ENCODE results near the gene CKAP4. TPM values are rescaled to one million over a fixed set of nuclear protein-coding genes. Genes with fewer than 3 reads are reported as not detected.

CKAP4 gene
- total and polyA plus RNA-seq, 9 donors: 44.6 to 141 (median 88.6) TPM

DNA sequence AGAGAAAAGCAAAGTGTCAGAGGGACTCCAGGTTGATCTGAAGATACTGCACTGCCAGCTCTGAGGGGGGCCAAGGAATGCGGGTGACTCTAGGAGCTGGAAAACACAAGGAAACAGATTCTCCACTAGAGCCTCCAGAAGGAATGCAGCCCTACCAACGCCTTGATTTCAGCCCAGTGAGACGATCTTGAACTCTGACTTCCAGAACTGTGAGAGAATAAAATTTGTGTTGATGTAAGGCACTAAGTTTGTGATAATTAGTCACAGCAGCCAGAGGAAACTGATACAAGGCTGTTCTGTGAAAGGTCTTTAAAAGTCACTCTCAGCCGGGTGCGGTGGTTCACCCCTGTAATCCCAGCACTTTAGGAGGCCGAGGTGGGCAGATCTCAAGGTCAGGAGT is 34.2 kb downstream of the CKAP4 start:
- Histone ChIP-seq H3K27ac (ENCODE audit: low read length) (no peak overlapping the region), H3K4me1 (ENCODE audit: control insufficient read depth, insufficient read depth, low read length) (no peaks in the 10 kb centered on the region), H3K4me3 (ENCODE audit: low read length) (no peak overlapping the region), H3K27me3 (ENCODE audit: control insufficient read depth, insufficient read depth, low read length) (no peaks in the 10 kb centered on the region), H3K9me3 (replicated peaks; ENCODE audit: control insufficient read depth, low read depth, low read length) (peaks cover 12% of the 10 kb centered on the region), H3K36me3 (ENCODE audit: control insufficient read depth, insufficient read depth, low read length) (no peaks in the 10 kb centered on the region)
- no peak for DNase-seq
- WGBS (ENCODE audit: insufficient coverage): 67% methylated on average over 1 of the region's 6 CpGs

- H3K4me1 ChIP-seq (ENCODE audit: control insufficient read depth, insufficient read depth, low read length): no peaks in the 10 kb centered on the region
- no peaks in the 10 kb centered on the region for H3K27me3 ChIP-seq (ENCODE audit: control insufficient read depth, insufficient read depth, low read length)
- no peaks in the 10 kb centered on the region for H3K9me3 ChIP-seq (replicated peaks; ENCODE audit: control insufficient read depth, low read depth, low read length)
- no peak for DNase-seq
- no peaks in the 10 kb centered on the region for H3K36me3 ChIP-seq (ENCODE audit: control insufficient read depth, insufficient read depth, low read length)
- no peak overlapping the region for H3K4me3 ChIP-seq (ENCODE audit: low read length)
- WGBS (ENCODE audit: insufficient coverage): 41% methylated on average over 8 of the region's 8 CpGs
- no peak overlapping the region for H3K27ac ChIP-seq (ENCODE audit: low read length)
Measured at GRCh38 chr12:106211973-106212372, 35.8 kb downstream of the CKAP4 start.

DNA sequence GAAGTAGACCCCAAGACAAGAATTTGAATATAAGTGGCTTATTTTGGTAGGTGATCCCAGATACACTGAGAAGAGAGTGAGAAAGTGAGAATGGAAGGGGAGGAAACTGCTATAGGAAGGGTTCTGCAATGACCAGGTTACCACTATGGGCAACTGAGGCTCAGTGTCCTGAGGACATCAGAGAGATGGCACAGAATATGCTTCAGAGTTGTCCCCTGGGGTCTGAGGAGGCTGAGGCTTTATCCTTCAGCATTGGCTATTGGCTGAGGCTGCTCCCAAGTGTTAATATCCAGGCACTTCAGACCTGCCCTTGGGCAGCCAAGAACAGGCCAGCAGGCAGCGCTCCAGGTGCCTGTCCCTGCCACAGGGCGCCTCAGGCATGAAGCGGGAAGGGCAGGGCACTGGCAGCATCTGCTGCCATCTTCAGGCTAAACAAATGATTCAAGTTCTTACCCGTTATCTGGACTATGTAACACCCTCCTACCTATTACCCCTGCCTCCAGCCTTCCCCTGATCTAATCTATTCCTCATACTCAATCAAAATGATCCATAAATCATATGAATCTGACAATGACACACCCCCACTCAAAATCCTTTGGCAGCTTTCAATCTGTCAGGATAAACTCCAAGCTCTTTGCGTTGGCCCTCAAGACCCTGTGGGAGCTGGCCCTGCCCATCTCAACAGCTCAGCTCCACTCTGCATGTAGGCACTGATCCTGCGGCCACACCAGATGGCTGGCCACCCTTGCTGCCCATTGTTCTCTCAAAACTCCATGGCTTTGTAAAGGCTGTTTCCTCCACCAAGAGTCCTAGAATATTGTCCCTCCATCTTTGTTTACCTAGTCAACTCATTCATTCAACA is 42.4 kb downstream of the CKAP4 start:
- H3K4me3 ChIP-seq (ENCODE audit: low read length): no peak overlapping the region
- no peak for DNase-seq
- WGBS (ENCODE audit: insufficient coverage): 29% methylated on average over 6 of the region's 6 CpGs
- no peak overlapping the region for H3K27ac ChIP-seq (ENCODE audit: low read length)
- peaks cover 2% of the 10 kb centered on the region for H3K9me3 ChIP-seq (replicated peaks; ENCODE audit: control insufficient read depth, low read depth, low read length)
- no peaks in the 10 kb centered on the region for H3K36me3 ChIP-seq (ENCODE audit: control insufficient read depth, insufficient read depth, low read length)
- H3K4me1 ChIP-seq (ENCODE audit: control insufficient read depth, insufficient read depth, low read length): no peaks in the 10 kb centered on the region
- no peaks in the 10 kb centered on the region for H3K27me3 ChIP-seq (ENCODE audit: control insufficient read depth, insufficient read depth, low read length)

DNA sequence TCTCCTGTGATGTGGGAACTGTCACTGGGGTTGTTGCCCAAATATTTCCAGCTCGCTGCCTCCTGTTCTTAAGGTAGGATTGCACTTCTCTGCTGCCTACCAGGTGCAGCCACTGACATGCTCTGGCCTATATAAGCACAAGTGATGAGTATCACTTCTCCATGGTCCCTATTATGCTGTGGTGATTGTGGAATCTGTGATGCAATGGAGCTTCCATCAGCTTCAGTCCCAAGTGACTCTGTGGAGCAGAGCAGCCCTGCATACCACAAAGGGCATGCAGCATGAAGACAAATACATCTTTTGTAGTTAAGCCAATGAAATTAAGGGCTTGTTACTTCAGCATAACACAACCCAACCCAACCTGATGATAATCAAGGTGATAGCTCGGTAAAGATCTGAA is 43.5 kb downstream of the CKAP4 start:
- H3K27me3 ChIP-seq (ENCODE audit: control insufficient read depth, insufficient read depth, low read length): peaks cover 2% of the 10 kb centered on the region
- no peaks in the 10 kb centered on the region for H3K4me1 ChIP-seq (ENCODE audit: control insufficient read depth, insufficient read depth, low read length)
- H3K27ac ChIP-seq (ENCODE audit: low read length): no peak overlapping the region
- DNase-seq: no peak
- WGBS (ENCODE audit: insufficient coverage): no CpG with 5 or more reads among the region's 2 CpGs
- no peak overlapping the region for H3K4me3 ChIP-seq (ENCODE audit: low read length)
- H3K9me3 ChIP-seq (replicated peaks; ENCODE audit: control insufficient read depth, low read depth, low read length): peaks cover 2% of the 10 kb centered on the region
- H3K36me3 ChIP-seq (ENCODE audit: control insufficient read depth, insufficient read depth, low read length): no peaks in the 10 kb centered on the region

GRCh38 chr12:106197906-106198623 is 49.8 kb downstream of the CKAP4 start:
- 100% methylated on average over 1 of the region's 8 CpGs for WGBS (ENCODE audit: insufficient coverage)
- H3K4me1 ChIP-seq (ENCODE audit: control insufficient read depth, insufficient read depth, low read length): peaks cover 7% of the 10 kb centered on the region
- DNase-seq: no peak
- no peak overlapping the region for H3K4me3 ChIP-seq (ENCODE audit: low read length)
- no peaks in the 10 kb centered on the region for H3K9me3 ChIP-seq (replicated peaks; ENCODE audit: control insufficient read depth, low read depth, low read length)
- no peaks in the 10 kb centered on the region for H3K36me3 ChIP-seq (ENCODE audit: control insufficient read depth, insufficient read depth, low read length)
- H3K27ac ChIP-seq (ENCODE audit: low read length): no peak overlapping the region
- H3K27me3 ChIP-seq (ENCODE audit: control insufficient read depth, insufficient read depth, low read length): peaks cover 2% of the 10 kb centered on the region

DNA sequence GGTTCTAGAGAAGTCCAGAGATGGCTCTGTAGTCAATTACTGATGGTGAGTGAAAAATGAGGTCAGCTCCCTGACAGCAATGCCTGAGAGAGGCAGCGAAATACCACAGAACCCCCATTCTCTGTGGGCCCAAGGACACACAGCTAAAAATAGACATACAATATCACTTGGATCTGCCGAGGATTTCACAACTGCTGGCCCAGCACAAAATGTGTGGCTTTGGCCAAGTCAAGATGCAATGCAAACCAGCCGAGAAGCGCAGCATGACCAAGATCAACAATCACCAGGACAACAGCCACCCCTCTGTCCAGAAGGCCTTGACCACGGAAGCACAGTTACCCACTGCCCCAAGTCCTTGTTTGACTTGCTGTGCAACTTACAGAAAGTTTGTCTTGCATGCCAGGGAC is 52.2 kb downstream of the CKAP4 start:
- peak; percentile 58 for DNase-seq
- H3K27ac ChIP-seq (ENCODE audit: low read length): no peak overlapping the region
- 47% methylated on average over 4 of the region's 5 CpGs for WGBS (ENCODE audit: insufficient coverage)

GRCh38 chr12:106194351-106194750 is 53.5 kb downstream of the CKAP4 start:
- peaks cover 7% of the 10 kb centered on the region for H3K4me1 ChIP-seq (ENCODE audit: control insufficient read depth, insufficient read depth, low read length)
- no peak for DNase-seq
- no peaks in the 10 kb centered on the region for H3K36me3 ChIP-seq (ENCODE audit: control insufficient read depth, insufficient read depth, low read length)
- H3K27ac ChIP-seq (ENCODE audit: low read length): no peak overlapping the region
- H3K4me3 ChIP-seq (ENCODE audit: low read length): no peak overlapping the region
- no peaks in the 10 kb centered on the region for H3K27me3 ChIP-seq (ENCODE audit: control insufficient read depth, insufficient read depth, low read length)
- 100% methylated on average over 1 of the region's 3 CpGs for WGBS (ENCODE audit: insufficient coverage)
- H3K9me3 ChIP-seq (replicated peaks; ENCODE audit: control insufficient read depth, low read depth, low read length): no peaks in the 10 kb centered on the region

More for the DNA sequence above, 52.2 kb downstream of the CKAP4 start:
- Histone ChIP-seq H3K4me3 (ENCODE audit: low read length) (no peak overlapping the region), H3K4me1 (ENCODE audit: control insufficient read depth, insufficient read depth, low read length) (peaks cover 7% of the 10 kb centered on the region), H3K9me3 (replicated peaks; ENCODE audit: control insufficient read depth, low read depth, low read length) (no peaks in the 10 kb centered on the region), H3K36me3 (ENCODE audit: control insufficient read depth, insufficient read depth, low read length) (no peaks in the 10 kb centered on the region), H3K27me3 (ENCODE audit: control insufficient read depth, insufficient read depth, low read length) (peaks cover 2% of the 10 kb centered on the region)

DNA sequence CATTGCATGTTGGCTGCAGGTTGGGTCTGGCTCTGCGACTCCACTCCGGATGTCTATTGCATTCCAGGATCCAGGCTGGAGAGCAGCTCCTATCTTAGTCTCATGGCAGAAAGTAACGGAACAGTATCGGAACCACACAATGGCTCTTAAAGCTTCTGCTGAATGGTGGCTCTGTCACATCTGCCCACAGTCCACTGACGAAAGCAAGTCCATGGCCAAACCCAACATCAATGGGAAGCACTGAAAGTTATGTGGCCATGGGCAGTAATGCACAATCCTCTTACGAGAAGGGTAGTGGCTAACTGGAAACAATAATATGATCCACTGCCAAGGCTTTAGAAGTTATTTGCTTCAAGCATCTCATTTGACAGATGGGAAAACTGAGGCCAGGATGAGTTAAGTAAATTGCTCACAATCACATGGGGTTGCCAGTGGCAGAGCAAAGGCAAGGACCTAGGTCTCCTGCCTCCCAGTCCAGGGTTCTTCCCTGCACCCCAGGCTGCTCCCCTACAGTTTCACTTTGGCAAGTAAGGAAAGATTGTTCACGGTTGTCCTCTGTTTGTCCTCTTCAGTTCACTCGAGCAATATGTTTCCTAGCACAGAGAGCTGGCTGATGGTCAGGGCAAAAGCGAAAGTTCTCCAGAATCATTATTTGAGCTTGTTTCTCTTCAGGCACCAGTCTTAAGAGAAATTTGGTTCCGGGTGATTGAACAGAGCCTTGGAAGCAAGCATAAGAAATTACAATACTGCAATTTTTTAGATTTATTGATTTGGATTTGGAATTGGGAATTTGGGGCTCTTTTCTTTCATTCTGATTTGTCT is 54.2 kb downstream of the CKAP4 start:
- peak; percentile 47 for DNase-seq
- 61% methylated on average over 9 of the region's 10 CpGs for WGBS (ENCODE audit: insufficient coverage)

GRCh38 chr12:106192659-106193393 is 55.0 kb downstream of the CKAP4 start:
- Histone ChIP-seq H3K27ac (ENCODE audit: low read length) (no peak overlapping the region), H3K4me1 (ENCODE audit: control insufficient read depth, insufficient read depth, low read length) (peaks cover 10% of the 10 kb centered on the region), H3K9me3 (replicated peaks; ENCODE audit: control insufficient read depth, low read depth, low read length) (no peaks in the 10 kb centered on the region), H3K4me3 (ENCODE audit: low read length) (no peak overlapping the region), H3K27me3 (ENCODE audit: control insufficient read depth, insufficient read depth, low read length) (peaks cover 3% of the 10 kb centered on the region), H3K36me3 (ENCODE audit: control insufficient read depth, insufficient read depth, low read length) (no peaks in the 10 kb centered on the region)
- WGBS (ENCODE audit: insufficient coverage): 38% methylated on average over 2 of the region's 4 CpGs
- DNase-seq: no peak

More for the DNA sequence above, 54.2 kb downstream of the CKAP4 start:
- H3K36me3 ChIP-seq (ENCODE audit: control insufficient read depth, insufficient read depth, low read length): no peaks in the 10 kb centered on the region
- peaks cover 7% of the 10 kb centered on the region for H3K4me1 ChIP-seq (ENCODE audit: control insufficient read depth, insufficient read depth, low read length)
- no peak overlapping the region for H3K4me3 ChIP-seq (ENCODE audit: low read length)
- no peaks in the 10 kb centered on the region for H3K27me3 ChIP-seq (ENCODE audit: control insufficient read depth, insufficient read depth, low read length)
- H3K27ac ChIP-seq (ENCODE audit: low read length): no peak overlapping the region
- H3K9me3 ChIP-seq (replicated peaks; ENCODE audit: control insufficient read depth, low read depth, low read length): no peaks in the 10 kb centered on the region
